CD14-positive monocyte (primary cell): ENCODE data around the gene BDH2. TPM values are rescaled to one million over a fixed set of nuclear protein-coding genes. Genes with fewer than 3 reads are reported as not detected.

Experiments
- DNase-seq, 3 donors: peaks; one replicate each; pipeline ENCODE4 v3.0.0-alpha.2; 2011 to 2022
- H2AFZ ChIP-seq: 2 replicates; pipeline ENCODE4 v1.6.0; 2012; ENCODE audit warnings: mild to moderate bottlenecking, low read depth, low read length, inconsistent platforms; ENCODE audit not compliant: insufficient read depth, poor library complexity, severe bottlenecking
- H3K27ac ChIP-seq, 2 donors: 1 replicate in 1 of 2; 2 replicates in 1 of 2; pipeline ENCODE4 v1.5.1; 2012 to 2013; ENCODE audit warnings: low read length in 2 of 2, control low read depth in 1 of 2, inconsistent platforms in 1 of 2, low read depth in 1 of 2, mild to moderate bottlenecking in 1 of 2
- H3K27me3 ChIP-seq, 2 donors: one replicate each; pipeline versions ENCODE4 v1.6.0 to v1.6.1; 2011 to 2013; ENCODE audit warnings: low read length in 2 of 2; ENCODE audit not compliant: control insufficient read depth in 2 of 2, insufficient read depth in 2 of 2
- H3K36me3 ChIP-seq, 2 donors: replicated peaks in 1 of 2; 1 replicate in 1 of 2; 2 replicates in 1 of 2; pipeline versions ENCODE4 v1.5.1 to v1.6.1; 2012 to 2013; ENCODE audit warnings: low read length in 2 of 2, control low read depth in 1 of 2, inconsistent platforms in 1 of 2, mild to moderate bottlenecking in 1 of 2; ENCODE audit not compliant: insufficient read depth in 2 of 2, control insufficient read depth in 1 of 2
- H3K4me1 ChIP-seq, 2 donors: 1 replicate in 1 of 2; 2 replicates in 1 of 2; pipeline versions ENCODE4 v1.5.1 to v1.6.1; 2012 to 2013; ENCODE audit warnings: low read length in 2 of 2, control low read depth in 1 of 2, inconsistent platforms in 1 of 2, mild to moderate bottlenecking in 1 of 2, moderate library complexity in 1 of 2; ENCODE audit not compliant: insufficient read depth in 2 of 2, control insufficient read depth in 1 of 2
- H3K4me2 ChIP-seq: replicated peaks from 2 replicates; pipeline ENCODE3; 2012; ENCODE audit warnings: low read length, moderate library complexity, mild to moderate bottlenecking; ENCODE audit not compliant: poor library complexity, severe bottlenecking; ENCODE audit errors: extremely low read depth
- H3K4me3 ChIP-seq, 3 experiments: fragments of 200-600 bp in 1 of 3; sonication (generic) in 1 of 3; replicated peaks in 1 of 3; 1 replicate in 2 of 3; 2 replicates in 1 of 3; pipeline ENCODE4 v1.5.1; 2011 to 2013; ENCODE audit warnings: low read length in 3 of 3, mild to moderate bottlenecking in 3 of 3, control low read depth in 2 of 3, low read depth in 2 of 3, inconsistent platforms in 1 of 3, moderate library complexity in 1 of 3
- H3K79me2 ChIP-seq: 2 replicates; pipeline ENCODE4 v1.6.0; 2012; ENCODE audit warnings: mild to moderate bottlenecking, control low read depth, inconsistent platforms, low read length, moderate library complexity; ENCODE audit not compliant: insufficient read depth
- H3K9ac ChIP-seq: 2 replicates; pipeline ENCODE4 v1.6.0; 2017; ENCODE audit warnings: low read length, mild to moderate bottlenecking; ENCODE audit not compliant: insufficient read depth, poor library complexity, severe bottlenecking
- H3K9me3 ChIP-seq, 2 donors: replicated peaks in 1 of 2; 1 replicate in 1 of 2; 2 replicates in 1 of 2; pipeline versions ENCODE4 v1.5.1 to v1.6.1; 2012 to 2013; ENCODE audit warnings: low read length in 2 of 2, control low read depth in 1 of 2; ENCODE audit not compliant: control insufficient read depth in 1 of 2, insufficient read depth in 1 of 2
- H4K20me1 ChIP-seq: 2 replicates; pipeline ENCODE4 v1.6.0; 2012; ENCODE audit warnings: mild to moderate bottlenecking, low read length, control low read depth, moderate library complexity; ENCODE audit not compliant: insufficient read depth
- H3K27ac Mint-ChIP-seq, 7 donors: one replicate each; pipeline ENCODE4 v1.8.0; 2020; ENCODE audit warnings: mild to moderate bottlenecking in 7 of 7, mixed read lengths in 7 of 7, moderate library complexity in 6 of 7, inconsistent platforms in 2 of 7
- H3K27me3 Mint-ChIP-seq, 3 donors: one replicate each; pipeline ENCODE4 v1.8.0; 2021 to 2022; ENCODE audit warnings: low read depth in 3 of 3, mild to moderate bottlenecking in 3 of 3, mixed read lengths in 3 of 3, moderate library complexity in 3 of 3, inconsistent platforms in 1 of 3
- H3K36me3 Mint-ChIP-seq, 2 donors: one replicate each; pipeline ENCODE4 v1.8.0; 2020; ENCODE audit warnings: mixed read lengths in 2 of 2, inconsistent platforms in 1 of 2, mild to moderate bottlenecking in 1 of 2
- H3K4me1 Mint-ChIP-seq: one replicate; pipeline ENCODE4 v1.8.0; 2020; ENCODE audit warnings: mild to moderate bottlenecking, mixed read lengths
- H3K4me3 Mint-ChIP-seq, 2 donors: one replicate each; pipeline ENCODE4 v1.8.0; 2020; ENCODE audit warnings: mild to moderate bottlenecking in 2 of 2, mixed read lengths in 2 of 2, moderate library complexity in 1 of 2
- H3K9me3 Mint-ChIP-seq, 7 donors: one replicate each; pipeline ENCODE4 v1.8.0; 2020 to 2022; ENCODE audit warnings: mixed read lengths in 7 of 7, mild to moderate bottlenecking in 6 of 7, moderate library complexity in 6 of 7, inconsistent platforms in 2 of 7
- CTCF ChIP-seq: fragments of 200-600 bp; IDR thresholded peaks from one replicate; pipeline ENCODE4 v1.8.0; 2022; ENCODE audit warnings: antibody characterized with exemption, mild to moderate bottlenecking
- WGBS: methylation state at CpG from one replicate; pipeline ENCODE4 v1.1.5; 2013; ENCODE audit warnings: missing lambda C conversion rate; ENCODE audit not compliant: insufficient coverage; 5-methylcytosine and 5-hydroxymethylcytosine counted together
- intact Hi-C, 2 donors: fragments of 100-400 bp; cut with micrococcal nuclease; formaldehyde crosslinking; loops; one replicate each; pipeline versions ENCODE4 v1.15.0 to v1.15.1; 2023
- polyA plus RNA-seq, 3 donors: library from polyadenylated mRNA; depleted of rRNA in 1 of 3; unstranded in 2 of 3; stranded (reverse) in 1 of 3; fragments of 300-500 nt in 2 of 3; fragments of >200 nt in 1 of 3; fragmentation: Illumina TruSeq in 2 of 3; gene quantifications; 1 replicate in 2 of 3; 2 replicates in 1 of 3; pipeline ENCODE4 v1.2.3, GENCODE V29; 2012 to 2021

BDH2 gene
- polyA plus RNA-seq, 3 donors = 6.2 to 8.5 (median 6.8) TPM

- no peak overlapping the region for H3K9ac ChIP-seq
- no peaks in the 10 kb centered on the region for H3K79me2 ChIP-seq
- no peak overlapping the region for H3K4me3 ChIP-seq
- H3K4me1 ChIP-seq = no peaks in the 10 kb centered on the region
- Mint-ChIP-seq H3K27me3 (peaks cover 0 to 1% (median 0%) of the 10 kb centered on the region in 3 donors), H3K36me3 (peaks cover 44 to 58% of the 10 kb centered on the region in 2 donors), H3K9me3 (no peaks in the 10 kb centered on the region), H3K4me3 (no peak overlapping the region), H3K4me1 (no peaks in the 10 kb centered on the region), H3K27ac (no peak overlapping the region)
- no peaks in the 10 kb centered on the region for H3K27me3 ChIP-seq
- peaks cover 50 to 71% of the 10 kb centered on the region in 2 donors for H3K36me3 ChIP-seq
- H2AFZ ChIP-seq = no peak overlapping the region
- WGBS = no CpG with 5 or more reads among the region's 4 CpGs
- no peak for TF ChIP-seq CTCF
- H3K4me2 ChIP-seq = no peak overlapping the region
- no peaks in the 10 kb centered on the region for H4K20me1 ChIP-seq
- no peak for DNase-seq
- intact Hi-C loops = no loop called here
- no peaks in the 10 kb centered on the region for H3K9me3 ChIP-seq
- no peak overlapping the region for H3K27ac ChIP-seq
Measured at GRCh38 chr4:103111598-103111997, 12.0 kb upstream of the BDH2 start.

- Histone ChIP-seq H4K20me1 (no peaks in the 10 kb centered on the region), H3K9ac (no peak overlapping the region), H2AFZ (no peak overlapping the region), H3K9me3 (no peaks in the 10 kb centered on the region), H3K4me3 (no peak overlapping the region), H3K27ac (no peak overlapping the region), H3K27me3 (no peaks in the 10 kb centered on the region), H3K4me1 (no peaks in the 10 kb centered on the region), H3K4me2 (no peak overlapping the region), H3K36me3 (peaks cover 45 to 60% of the 10 kb centered on the region in 2 donors), H3K79me2 (no peaks in the 10 kb centered on the region)
- H3K27me3 Mint-ChIP-seq = no peaks in the 10 kb centered on the region
- no peak for TF ChIP-seq CTCF
- H3K4me3 Mint-ChIP-seq = no peak overlapping the region
- H3K4me1 Mint-ChIP-seq = no peaks in the 10 kb centered on the region
- WGBS = 100% methylated on average over 3 of the region's 4 CpGs
- intact Hi-C loops = no loop called here
- H3K9me3 Mint-ChIP-seq = no peaks in the 10 kb centered on the region
- peaks cover 48 to 49% of the 10 kb centered on the region in 2 donors for H3K36me3 Mint-ChIP-seq
- H3K27ac Mint-ChIP-seq = no peak overlapping the region
- no peak for DNase-seq
Measured at GRCh38 chr4:103108542-103108941, 8.9 kb upstream of the BDH2 start.
